CD4-positive, alpha-beta T cell treated with Interleukin-10 for 1 hour (primary cell): ENCODE data around the gene GDF10.

Experiments used
- DNase-seq: peaks from one replicate; pipeline ENCODE4 v3.0.0-alpha.2; 2020

GDF10 gene

DNA sequence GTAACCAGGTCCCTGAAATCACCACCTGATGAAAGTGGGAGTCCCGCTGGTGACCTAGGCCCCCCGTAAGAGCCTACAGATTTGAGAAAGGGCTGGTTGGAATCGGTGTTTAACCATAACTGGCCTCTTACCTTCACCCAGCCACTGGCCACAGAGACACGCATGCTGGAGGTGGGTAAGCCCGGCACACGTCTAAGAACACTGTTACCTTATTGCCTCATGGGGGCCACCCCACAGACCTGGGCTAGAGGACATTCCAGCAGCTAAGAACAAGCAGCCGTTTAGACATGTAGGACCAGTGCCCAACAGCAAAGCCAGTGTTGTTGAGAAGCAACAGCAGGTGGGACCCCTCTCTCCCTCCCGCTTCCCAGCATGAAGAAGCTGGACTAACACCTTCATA is 19.8 kb downstream of the GDF10 start:
- no peak for DNase-seq

DNA sequence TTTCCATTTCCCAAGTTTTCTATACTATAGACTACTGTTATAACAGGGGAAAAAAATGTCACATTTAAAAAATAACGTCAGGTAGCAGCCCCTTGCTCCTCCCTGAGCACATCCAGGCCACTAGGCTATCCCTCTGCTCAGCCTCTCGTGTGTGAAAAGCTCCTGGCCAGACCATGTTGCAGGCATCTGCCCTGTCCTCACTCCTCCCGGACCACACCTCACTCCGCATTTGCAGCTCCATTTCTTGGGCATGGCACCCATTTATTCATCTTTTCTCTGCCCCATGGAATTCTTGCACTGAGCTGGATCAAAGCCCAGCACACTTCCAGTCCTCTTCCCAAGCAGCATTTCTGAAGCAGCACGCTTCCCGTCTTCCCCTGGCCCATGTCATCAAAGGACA is 20.8 kb downstream of the GDF10 start:
- no peak for DNase-seq

DNA sequence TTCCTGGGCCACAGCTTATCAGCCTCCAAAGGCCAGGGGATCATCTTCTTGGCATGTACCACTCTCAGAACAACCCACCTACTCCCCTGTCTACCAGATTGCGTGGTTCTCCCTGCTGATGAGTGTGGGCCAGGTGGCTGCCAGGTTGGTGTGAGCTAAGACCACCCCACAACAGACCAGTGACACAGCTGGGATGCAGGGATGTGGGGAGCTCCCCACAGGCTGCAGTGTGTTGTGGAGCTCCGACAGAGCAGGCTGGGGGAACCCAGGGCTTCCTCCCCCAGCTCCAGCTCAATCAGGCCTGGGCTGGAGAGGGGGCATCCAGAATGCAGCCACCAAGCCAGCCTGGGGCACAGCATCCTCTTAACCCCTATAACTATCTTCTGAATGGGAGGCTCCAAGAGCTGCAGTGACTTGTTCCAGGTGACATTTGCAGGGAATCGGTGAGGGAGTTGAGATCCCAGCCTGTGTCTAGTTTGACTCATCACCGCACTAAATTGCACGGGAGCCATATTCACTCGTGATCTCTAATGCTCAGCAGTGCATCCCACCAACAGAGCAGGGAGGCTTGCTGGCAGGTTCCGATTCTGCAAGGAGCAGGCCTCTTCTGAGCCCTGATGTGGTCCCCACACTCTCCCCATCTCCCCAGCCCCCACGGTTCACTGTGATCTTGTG is 21.7 kb downstream of the GDF10 start:
- no peak for DNase-seq

DNA sequence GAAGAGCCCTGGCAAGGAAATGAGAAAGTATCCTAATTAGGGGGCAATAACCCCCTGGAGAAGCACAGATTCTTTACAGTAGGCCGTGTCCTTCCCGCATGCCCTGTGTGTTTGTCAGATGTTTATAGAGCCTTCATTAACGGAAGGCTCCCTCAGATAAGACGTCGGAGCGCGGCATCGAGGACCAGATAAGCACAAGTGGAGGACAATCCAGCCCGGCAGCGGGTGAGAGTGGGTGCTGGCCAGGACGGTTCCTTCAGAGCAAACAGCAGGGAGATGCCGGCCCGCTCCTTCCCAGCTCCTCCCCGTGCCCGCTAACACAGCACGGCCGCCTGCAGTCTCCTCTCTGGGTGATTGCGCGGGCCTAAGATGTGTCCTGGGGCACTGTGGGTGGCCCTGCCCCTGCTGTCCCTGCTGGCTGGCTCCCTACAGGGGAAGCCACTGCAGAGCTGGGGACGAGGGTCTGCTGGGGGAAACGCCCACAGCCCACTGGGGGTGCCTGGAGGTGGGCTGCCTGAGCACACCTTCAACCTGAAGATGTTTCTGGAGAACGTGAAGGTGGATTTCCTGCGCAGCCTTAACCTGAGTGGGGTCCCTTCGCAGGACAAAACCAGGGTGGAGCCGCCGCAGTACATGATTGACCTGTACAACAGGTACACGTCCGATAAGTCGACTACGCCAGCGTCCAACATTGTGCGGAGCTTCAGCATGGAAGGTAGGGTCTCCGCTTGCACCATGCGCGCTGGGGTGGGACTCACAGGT is 22.5 kb downstream of the GDF10 start, which contains the start of gene GDF2:
Gene GDF2, plus strand, starts transcription at position 155 of the 762 bp plus-strand sequence. Its CDS starts 215 bp downstream, at position 370.
- DNase-seq = no peak

DNA sequence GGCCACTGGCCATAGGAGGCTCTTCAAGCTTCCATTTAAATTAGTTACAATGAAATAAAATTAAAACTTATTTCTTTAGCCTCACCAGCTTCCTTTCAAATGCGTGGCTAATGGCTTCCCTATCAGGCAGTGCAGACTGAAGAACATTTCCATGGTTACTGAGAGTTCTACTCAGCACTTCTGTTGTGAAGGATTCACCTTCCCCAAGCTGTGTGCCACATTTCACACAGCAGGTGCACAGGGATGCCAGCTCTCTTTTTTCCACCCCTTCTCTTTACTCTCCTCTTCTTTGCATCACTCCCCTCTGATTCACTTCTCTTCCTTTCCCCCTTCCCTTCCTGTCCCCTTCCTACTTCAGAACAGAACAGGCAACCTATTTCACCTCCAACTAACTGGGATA is 23.1 kb downstream of the GDF10 start:
- DNase-seq = no peak

DNA sequence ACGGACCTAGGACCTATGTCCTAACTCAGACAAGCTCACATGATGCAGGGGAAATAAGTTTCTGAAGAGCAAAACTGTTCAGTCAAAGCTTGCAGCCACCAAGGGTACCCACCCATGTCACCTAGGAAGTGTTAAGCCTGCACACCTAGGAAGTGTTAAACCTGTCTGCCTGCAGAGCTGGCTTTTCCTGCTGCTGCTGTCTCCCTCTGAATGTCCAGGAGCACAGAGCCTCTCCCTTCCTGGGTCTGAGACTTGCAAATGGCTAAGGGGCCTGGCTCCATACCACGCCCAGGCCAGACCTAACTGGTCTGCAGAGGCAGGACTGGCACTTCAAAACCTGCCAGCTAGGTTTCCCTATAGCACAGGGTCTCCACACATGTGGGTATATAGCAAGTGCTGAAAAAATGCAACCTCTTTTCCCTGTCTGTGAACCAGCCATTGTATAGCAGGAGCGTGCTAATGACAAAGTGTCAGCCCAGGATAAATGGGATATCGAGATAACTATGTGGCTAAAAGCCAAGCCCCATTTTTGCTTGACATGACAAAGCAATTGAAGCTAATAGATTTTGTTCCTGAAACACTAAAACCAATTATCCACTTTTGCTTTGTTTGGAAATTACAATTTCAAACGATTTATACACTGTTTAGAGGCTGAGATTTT is 23.8 kb downstream of the GDF10 start:
- DNase-seq = no peak

DNA sequence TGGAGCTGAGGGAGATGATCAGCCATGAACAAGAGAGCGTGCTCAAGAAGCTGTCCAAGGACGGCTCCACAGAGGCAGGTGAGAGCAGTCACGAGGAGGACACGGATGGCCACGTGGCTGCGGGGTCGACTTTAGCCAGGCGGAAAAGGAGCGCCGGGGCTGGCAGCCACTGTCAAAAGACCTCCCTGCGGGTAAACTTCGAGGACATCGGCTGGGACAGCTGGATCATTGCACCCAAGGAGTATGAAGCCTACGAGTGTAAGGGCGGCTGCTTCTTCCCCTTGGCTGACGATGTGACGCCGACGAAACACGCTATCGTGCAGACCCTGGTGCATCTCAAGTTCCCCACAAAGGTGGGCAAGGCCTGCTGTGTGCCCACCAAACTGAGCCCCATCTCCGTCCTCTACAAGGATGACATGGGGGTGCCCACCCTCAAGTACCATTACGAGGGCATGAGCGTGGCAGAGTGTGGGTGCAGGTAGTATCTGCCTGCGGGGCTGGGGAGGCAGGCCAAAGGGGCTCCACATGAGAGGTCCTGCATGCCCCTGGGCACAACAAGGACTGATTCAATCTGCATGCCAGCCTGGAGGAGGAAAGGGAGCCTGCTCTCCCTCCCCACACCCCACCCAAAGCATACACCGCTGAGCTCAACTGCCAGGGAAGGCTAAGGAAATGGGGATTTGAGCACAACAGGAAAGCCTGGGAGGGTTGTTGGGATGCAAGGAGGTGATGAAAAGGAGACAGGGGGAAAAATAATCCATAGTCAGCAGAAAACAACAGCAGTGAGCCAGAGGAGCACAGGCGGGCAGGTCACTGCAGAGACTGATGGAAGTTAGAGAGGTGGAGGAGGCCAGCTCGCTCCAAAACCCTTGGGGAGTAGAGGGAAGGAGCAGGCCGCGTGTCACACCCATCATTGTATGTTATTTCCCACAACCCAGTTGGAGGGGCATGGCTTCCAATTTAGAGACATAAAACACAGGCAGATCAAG is 25.6 kb downstream of the GDF10 start:
- no peak for DNase-seq

DNA sequence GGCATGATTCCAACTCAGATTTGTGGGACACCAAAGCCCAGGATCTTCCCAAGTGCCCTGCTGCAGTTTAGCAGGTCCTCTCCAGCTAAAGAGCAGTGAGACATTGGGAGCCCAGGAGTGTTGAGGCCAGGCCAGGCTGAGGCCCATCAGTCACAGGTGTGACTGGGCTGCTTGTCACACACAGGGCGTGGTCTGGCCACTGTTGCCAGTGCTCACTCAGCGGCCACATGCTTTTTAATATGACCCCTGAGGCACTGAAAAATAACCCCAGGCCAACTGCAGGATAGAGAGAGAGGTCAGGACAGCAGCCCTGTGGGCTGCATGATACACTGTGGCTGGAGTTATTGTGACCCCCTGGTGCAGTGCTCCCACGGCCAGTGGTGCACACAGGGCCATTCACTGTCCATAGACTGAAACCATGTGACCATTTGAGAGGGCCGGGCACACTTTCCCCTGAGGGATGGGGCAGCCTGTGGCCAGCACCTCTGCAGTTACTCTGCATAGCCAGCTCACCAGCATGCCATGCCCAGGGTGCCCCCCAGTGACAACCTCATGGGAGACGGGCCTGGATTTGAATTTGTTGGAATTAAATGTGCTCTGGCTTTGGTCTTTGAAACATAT is 26.4 kb downstream of the GDF10 start:
- no peak for DNase-seq

DNA sequence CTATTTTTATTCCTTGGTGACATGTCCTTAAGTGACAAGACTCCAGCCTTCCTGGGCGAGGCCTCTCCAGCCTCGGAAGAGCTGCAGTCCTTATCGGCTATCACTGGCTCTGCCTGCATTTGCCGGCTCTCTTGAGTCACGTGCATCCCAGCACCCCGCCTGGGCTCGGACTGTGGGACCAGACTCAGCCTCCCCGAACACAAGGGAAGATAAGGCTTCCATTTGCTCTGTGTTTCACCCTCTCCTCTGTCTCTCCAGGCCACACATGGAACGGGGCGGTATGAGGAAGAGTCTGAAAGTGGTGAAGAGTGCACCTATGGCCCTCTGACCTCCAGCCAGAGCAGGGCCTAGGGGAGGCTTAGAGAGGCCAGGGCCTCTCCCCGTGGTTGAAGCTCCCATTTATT is 26.9 kb downstream of the GDF10 start:
- DNase-seq = no peak

DNA sequence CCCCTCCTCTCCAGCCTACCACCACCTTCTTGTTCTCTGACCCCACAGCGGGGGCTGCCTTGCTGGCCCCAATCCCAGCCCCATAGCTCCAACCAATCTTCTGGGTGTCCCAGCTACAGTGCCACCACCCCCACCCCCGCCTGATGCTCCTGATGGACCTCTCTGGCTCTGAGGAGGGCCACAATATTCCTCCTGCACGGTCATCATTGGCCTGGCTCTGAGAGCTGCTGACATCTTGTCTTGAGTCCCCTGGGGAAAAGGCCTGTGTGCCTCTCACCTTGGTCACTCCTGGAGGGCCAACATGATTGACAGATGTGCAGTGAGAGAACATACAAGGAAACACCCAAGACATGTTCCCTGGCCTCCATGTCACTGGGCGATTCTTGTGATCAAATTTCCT is 29.9 kb downstream of the GDF10 start:
- no peak for DNase-seq

DNA sequence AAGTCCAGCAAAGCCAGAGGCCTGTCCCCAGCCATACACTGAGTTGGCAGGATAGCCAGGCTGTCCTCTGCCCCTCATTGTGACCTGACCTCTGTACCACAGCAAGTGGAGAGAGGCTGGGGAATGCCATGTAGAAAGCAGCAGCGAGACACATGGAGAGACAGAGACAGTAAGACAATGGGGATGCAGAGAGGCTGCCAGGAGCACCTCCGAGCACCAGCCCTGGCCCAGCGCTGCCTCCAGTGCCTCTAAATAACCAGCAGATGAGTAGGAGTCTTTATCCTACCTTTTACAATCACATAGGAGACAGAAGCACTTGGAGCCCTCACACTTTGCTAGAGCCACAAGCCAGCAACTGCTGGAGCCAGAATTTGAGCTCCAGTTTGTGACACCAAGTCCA is 30.4 kb downstream of the GDF10 start:
- no peak for DNase-seq

DNA sequence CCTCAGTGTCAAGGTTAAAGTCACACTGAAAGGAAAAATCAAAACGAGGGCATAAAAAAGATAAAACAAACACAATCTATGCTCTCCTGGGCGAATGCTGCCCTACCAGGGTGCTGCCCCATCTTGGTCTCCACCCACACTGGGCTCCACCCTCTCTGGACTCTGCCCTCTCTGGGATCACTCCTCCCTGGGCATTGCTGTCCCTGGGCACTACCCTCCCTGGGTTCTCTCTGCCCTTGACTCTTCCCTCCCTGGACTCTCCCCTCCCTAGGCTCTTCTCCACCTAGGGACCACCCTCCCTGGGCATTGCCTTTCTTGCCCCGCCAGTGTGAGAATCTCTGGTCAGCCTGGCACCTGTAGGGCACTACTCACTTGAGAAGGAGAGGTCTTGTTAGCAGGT is 30.8 kb downstream of the GDF10 start:
- no peak for DNase-seq

DNA sequence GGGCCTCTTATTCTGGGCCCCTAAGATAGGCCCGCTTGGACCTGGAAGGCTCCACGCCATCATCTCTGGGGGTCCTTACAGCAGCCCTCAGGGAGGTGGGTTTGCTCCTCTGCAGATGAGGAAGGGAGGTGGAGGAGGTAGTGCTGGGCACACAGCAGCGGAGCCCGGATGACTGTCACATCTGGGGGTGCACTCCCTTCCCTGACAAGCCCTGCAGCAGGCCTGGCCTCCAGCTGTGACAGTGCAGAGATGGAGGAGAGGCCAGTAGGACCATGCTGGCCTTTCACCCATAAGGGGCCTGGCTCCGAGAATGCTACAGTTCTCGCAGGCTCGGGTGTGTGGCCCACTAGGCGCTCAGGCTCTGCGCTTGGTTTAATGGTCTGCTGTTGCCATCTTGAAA is 31.5 kb downstream of the GDF10 start:
- DNase-seq = no peak

DNA sequence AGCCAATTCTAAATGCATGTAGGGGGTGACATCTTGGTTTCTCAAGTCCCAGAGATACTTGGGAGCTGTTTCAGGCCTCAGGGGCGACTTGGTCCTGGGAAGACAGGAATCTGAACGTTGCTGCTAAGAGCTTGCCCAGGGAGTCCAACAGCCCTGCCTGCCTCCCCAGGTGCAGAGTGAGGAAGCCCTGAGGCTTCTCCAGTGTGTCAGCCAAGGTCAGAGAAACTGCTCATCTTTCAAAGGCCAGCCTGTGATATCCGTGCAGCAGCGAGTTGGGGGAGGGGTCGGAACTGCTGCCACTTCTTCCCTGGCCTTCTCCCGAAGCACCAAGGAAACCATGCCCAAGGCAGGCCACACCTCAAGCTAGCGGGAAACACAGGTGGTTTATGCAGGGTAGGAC is 32.0 kb downstream of the GDF10 start:
- no peak for DNase-seq

DNA sequence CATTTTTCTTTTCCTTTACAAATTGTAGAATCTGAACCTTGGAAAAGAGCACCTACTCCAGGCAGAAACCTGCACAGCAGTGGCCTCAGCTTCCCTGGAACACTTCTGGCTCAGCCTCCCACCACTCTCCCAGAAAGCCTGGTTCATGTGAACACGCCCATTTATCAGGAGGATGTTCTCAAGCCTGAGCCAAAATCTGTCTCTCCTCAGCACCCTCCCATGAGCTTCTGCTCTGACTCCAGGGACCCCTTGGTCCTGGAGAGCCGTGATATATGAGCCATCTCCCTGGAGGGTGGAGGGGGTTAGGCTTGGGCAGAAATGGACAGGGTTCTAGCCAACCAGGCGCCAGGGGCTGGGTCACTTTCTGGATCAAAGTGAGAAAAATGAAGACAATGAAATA is 32.4 kb downstream of the GDF10 start:
- DNase-seq = no peak

DNA sequence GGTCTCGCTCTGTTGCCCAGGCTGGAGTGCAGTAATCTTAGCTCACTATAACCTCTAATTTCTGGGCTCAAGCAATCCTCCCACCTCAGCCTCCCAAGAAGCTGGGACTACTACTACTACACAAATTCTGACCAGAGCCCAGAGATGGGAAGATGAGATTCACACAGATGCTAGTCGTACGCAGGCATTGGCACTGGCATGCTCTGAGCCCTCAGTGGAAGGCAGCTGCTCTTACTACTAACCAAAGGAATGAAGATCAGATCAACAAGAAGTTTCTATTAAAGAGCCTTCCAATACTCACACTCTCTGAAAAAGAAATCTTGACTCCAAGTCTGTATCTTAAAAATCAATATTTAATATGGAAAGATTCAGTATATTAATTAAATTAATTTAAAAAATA is 32.9 kb downstream of the GDF10 start:
- no peak for DNase-seq

DNA sequence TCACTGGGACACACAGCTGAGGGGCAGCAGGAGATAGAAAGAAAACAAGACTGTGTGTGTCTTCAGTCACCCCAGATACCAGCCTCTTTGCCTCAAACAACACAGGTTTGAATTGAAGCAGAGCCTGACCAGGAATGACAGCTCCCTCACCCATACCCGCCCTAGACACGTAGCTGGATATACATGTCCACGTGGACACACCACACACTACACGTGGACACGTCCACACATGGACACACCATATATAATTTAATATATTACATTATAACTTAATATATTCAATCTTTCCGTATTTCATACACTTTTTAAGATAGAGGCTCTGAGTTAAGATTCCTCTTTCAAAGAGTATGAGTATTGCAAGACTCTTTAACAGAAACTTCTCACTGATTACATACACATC is 33.5 kb downstream of the GDF10 start:
- no peak for DNase-seq

DNA sequence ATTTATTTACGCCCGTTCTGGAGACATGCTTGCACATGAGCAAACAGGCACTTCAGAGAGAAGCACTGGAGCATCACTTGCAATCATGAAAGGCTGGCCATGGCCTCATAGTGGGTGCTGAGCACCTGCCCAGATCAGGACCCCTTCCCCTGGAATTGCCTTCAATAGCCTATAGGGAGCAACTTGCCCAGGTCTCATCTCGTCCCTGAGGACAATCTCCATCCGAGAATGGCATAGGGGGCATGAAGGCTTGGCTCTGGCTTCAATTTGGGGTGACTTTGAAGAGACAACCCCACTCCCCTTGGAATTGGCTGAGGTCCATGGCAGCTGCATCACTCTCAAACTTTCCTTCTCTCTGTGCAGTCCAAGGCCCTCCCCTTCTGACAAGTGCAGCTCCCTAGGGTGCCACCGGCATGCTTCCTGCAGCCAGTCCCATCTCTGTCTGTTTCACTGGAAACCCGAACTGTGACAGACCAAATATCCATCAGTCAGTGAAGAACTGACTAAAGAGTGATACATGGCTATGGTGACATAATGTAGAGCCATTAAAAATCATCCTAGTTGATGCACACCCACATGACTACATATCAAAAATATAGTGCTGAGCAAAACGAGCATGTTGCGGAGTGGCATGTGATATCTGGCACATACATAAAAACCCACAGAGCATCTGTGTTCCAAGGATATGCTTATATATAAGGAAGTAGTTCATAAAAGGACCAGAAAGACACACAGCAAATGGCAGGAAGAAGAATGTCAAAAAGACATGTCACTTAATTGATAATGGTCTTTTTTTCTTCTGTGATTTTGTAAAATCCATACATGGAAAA is 34.7 kb downstream of the GDF10 start:
- no peak for DNase-seq

DNA sequence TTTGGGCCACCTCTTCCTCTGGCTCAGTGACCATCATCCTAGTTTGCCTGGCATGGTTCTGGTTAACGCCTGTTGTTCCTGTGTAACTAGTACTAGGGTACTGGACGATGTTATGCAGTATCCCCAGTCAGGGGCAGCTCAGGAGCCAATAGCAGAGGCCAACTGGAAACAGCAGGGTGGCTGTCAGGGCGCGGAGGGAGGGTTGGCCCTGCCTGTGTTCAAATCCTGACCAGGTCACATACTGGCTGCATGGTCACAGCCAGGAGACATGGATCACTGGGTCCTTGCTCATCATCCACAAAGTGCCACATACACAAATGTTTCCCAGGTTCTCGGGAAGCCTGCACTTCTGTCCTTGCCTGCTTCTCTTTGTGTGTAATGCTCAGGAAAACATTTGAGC is 35.9 kb downstream of the GDF10 start:
- DNase-seq = no peak

DNA sequence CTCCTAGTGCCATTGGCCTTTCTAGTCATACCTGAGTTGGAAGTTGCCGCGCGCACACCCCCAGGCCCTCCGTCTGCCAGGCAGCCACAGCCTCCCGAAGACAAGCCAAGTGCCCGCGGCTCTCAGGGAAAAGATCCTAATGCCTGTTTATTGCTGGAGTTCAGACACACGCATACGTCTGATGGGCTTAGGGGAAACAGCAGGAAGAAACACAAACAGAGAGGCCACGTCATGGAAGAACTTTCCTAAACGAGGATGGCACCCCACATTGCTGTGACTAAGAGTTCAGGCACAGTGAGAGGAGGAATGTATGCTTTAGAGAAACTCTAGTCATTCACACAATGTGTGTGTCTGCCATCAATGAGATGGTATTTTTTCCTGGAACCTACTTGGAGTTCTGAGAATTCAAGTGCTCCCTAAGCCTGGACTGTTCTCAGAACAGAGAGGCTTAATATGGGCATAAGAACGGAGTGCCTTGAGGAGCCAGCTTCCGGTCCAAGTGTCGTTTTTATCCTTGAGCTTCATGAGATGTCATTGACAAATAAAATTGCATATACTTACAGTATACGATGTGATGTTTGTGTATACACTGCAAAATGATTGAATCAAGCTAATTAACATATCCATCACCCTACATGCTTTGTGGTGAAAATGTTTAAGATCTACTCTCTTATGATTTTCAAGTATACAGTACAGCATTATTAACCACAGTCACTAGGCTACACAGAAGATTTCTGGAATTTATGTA is 36.6 kb downstream of the GDF10 start:
- DNase-seq = no peak

DNA sequence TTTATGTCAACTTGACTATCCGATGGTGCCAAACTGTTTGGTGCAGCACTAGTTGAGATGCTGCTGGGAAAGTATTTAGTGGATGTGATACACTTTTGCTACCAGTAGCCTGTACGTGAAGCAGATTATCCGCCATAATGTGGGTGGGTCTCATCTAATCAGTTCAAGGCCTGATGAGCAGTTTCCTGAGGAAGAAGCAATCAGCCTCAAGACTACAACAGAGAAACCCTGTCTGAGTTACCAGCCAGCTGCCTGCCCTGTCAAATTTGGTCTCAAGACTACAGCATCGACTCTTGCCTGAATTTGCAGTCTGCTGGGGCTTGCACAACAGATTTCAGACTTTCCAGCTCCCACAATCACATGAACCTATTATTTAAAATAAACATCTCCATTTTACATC is 37.3 kb downstream of the GDF10 start:
- DNase-seq = no peak
